Activated CD8-positive, alpha-beta T cell treated with anti-CD3 and anti-CD28 coated beads for 36 hours (primary cell): ENCODE measurements around the gene TAF4. TPM values are rescaled to one million over a fixed set of nuclear protein-coding genes. Genes with fewer than 3 reads are reported as not detected.
"Not testable (repeated sequence)": the region's sequence is repeated elsewhere in the genome, so short reads cannot be mapped to it uniquely, and the experiment has no call there.

Experiments
- ATAC-seq: fragments of 200-7000 bp; cut with Tn5 transposase; one replicate; pipeline ENCODE4 v1.10.0; 2021; ENCODE audit warnings: mild to moderate bottlenecking, moderate library complexity
- CTCF ChIA-PET: fragments of 350-600 bp; sonication (Branson Sonifier 250); formaldehyde crosslinking; loops from one replicate; lab custom pipeline; 2021; ENCODE audit warnings: antibody characterized with exemption; lab: Charles Lee
- POLR2A ChIA-PET: fragments of 350-600 bp; sonication (Branson Sonifier 250); formaldehyde crosslinking; loops from one replicate; lab custom pipeline; 2021; ENCODE audit warnings: antibody characterized with exemption; lab: Charles Lee
- DNase-seq: peaks from one replicate; pipeline ENCODE4 v3.0.0-alpha.2; 2020
- H3K27ac Mint-ChIP-seq: one replicate; pipeline ENCODE4 v1.8.0; 2021; ENCODE audit warnings: mild to moderate bottlenecking, mixed read lengths
- H3K27me3 Mint-ChIP-seq: one replicate; pipeline ENCODE4 v1.8.0; 2021; ENCODE audit warnings: mixed read lengths
- H3K36me3 Mint-ChIP-seq: one replicate; pipeline ENCODE4 v1.8.0; 2021; ENCODE audit warnings: low read depth, mixed read lengths
- H3K4me1 Mint-ChIP-seq: one replicate; pipeline ENCODE4 v1.8.0; 2021; ENCODE audit warnings: low read depth, mixed read lengths
- H3K4me3 Mint-ChIP-seq: one replicate; pipeline ENCODE4 v1.8.0; 2021; ENCODE audit warnings: mild to moderate bottlenecking, moderate library complexity, mixed read lengths
- H3K9me3 Mint-ChIP-seq: one replicate; pipeline ENCODE4 v1.8.0; 2021; ENCODE audit warnings: mixed read lengths
- CTCF ChIP-seq: fragments of 200-600 bp; IDR thresholded peaks from one replicate; pipeline ENCODE4 v1.8.0; 2022; ENCODE audit warnings: antibody characterized with exemption, mild to moderate bottlenecking
- intact Hi-C: fragments of 100-400 bp; cut with micrococcal nuclease; formaldehyde crosslinking; loops from one replicate; pipeline ENCODE4 v1.10.0; 2022
- total RNA-seq, 2 experiments: library from RNA; stranded (reverse); gene quantifications; one replicate each; pipeline ENCODE4 v1.2.3, GENCODE V29; 2021

TAF4 gene
- total RNA-seq, 2 experiments from 2014 or later = 14.1 to 15.9 TPM

GRCh38 chr20:62059401-62059800 is 6.3 kb downstream of the TAF4 start:
- Mint-ChIP-seq H3K36me3 (peaks cover 4% of the 10 kb centered on the region), H3K4me1 (peaks cover 66% of the 10 kb centered on the region), H3K27me3 (no peaks in the 10 kb centered on the region), H3K27ac (no peak overlapping the region), H3K4me3 (no peak overlapping the region), H3K9me3 (no peaks in the 10 kb centered on the region)
- TF ChIP-seq CTCF = no peak
- ChIA-PET CTCF (no interaction called here), POLR2A (interaction anchor here (1.1 to 1.8 kb wide), 2 partner anchors 20 to 75 kb away, joined by 4 to 5 read pairs; no protein-coding TSS in a partner anchor)
- no peak for ATAC-seq
- intact Hi-C loops = no loop called here
- DNase-seq = no peak

DNA sequence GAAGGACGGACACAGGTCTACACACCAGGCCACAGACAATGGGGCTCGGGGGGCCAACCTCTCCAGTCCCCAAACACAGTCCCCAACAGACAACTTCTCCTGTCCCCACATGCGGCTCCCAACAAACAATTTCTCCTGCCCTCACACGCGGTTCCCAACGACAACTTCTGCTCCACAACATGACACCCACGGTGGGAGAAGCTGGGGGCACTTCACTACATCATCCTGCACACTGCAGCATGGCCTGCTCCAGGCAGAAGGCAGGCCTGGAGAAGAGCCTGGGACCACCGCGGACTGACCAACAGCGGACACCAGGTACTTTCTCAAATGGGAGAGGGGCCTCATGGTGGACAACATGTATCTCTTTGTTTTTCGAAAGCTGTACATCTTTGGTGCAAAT is 6.7 kb downstream of the TAF4 start:
- CTCF ChIA-PET = no interaction called here

DNA sequence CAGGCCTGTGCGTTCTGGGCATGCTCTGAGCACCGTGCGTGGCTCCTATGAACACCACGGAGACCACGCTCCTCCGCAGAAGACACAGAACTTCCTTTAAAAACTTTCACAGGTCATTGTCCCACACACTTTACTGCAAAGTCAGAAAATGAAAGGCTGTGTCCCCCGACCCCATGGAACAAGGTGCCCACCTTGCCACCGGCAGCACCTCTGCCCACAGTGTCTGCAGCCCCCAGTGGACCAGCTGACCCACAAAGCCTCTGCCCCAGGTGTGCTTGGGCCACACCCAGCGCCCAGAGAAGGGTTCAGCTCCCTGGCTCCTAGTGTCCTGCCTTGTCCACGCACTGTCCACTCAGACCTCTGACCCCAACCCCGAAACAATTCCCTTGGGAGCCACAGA is 8.7 kb downstream of the TAF4 start:
- no peak overlapping the region for H3K4me3 Mint-ChIP-seq
- ATAC-seq = no peak
- CTCF ChIA-PET = no interaction called here
- TF ChIP-seq CTCF = no peak
- no peaks in the 10 kb centered on the region for H3K9me3 Mint-ChIP-seq
- H3K36me3 Mint-ChIP-seq = no peaks in the 10 kb centered on the region
- no peak overlapping the region for H3K27ac Mint-ChIP-seq
- no peak for DNase-seq
- H3K4me1 Mint-ChIP-seq = peaks cover 66% of the 10 kb centered on the region
- POLR2A ChIA-PET = no interaction called here
- intact Hi-C loops = no loop called here
- no peaks in the 10 kb centered on the region for H3K27me3 Mint-ChIP-seq

More for the DNA sequence above, 6.7 kb downstream of the TAF4 start:
- ATAC-seq (no peak), DNase-seq (no peak)
- POLR2A ChIA-PET = interaction anchor here (1.1 to 1.8 kb wide), 2 partner anchors 19 to 76 kb away, joined by 4 to 5 read pairs; no protein-coding TSS in a partner anchor
- Mint-ChIP-seq H3K4me1 (peaks cover 68% of the 10 kb centered on the region), H3K27me3 (no peaks in the 10 kb centered on the region), H3K9me3 (no peaks in the 10 kb centered on the region), H3K36me3 (peaks cover 1% of the 10 kb centered on the region), H3K4me3 (no peak overlapping the region), H3K27ac (no peak overlapping the region)
- intact Hi-C loops = no loop called here
- TF ChIP-seq CTCF = no peak

GRCh38 chr20:62056377-62056776 is 9.3 kb downstream of the TAF4 start:
- Mint-ChIP-seq H3K36me3 (no peaks in the 10 kb centered on the region), H3K27ac (no peak overlapping the region), H3K9me3 (no peaks in the 10 kb centered on the region), H3K4me1 (peaks cover 65% of the 10 kb centered on the region), H3K27me3 (no peaks in the 10 kb centered on the region), H3K4me3 (no peak overlapping the region)
- no peak for TF ChIP-seq CTCF
- intact Hi-C loops = no loop called here
- no peak for DNase-seq
- ChIA-PET CTCF (no interaction called here), POLR2A (no interaction called here)
- no peak for ATAC-seq

GRCh38 chr20:62055862-62056115 is 9.9 kb downstream of the TAF4 start:
- CTCF ChIA-PET, intact Hi-C loops, H3K27ac Mint-ChIP-seq, H3K9me3 Mint-ChIP-seq, POLR2A ChIA-PET, H3K4me3 Mint-ChIP-seq, DNase-seq, H3K36me3 Mint-ChIP-seq, H3K27me3 Mint-ChIP-seq, ATAC-seq: not testable (repeated sequence)
- peaks cover 64% of the 10 kb centered on the region for H3K4me1 Mint-ChIP-seq
